Testis (tissue), 3 donors: ENCODE data around the gene PDCD11. TPM values are rescaled to one million over a fixed set of nuclear protein-coding genes. Genes with fewer than 3 reads are reported as not detected.

Experiments
- DNase-seq: peaks from one replicate; pipeline ENCODE4 v3.0.0-alpha.2; 2019
- H3K27ac ChIP-seq, 2 donors: fragments of 200-600 bp; sonication (generic); one replicate each; pipeline ENCODE4 v1.5.1; 2019
- H3K27me3 ChIP-seq: fragments of 200-600 bp; sonication (generic); one replicate; pipeline ENCODE4 v1.5.1; 2019
- H3K36me3 ChIP-seq: fragments of 200-600 bp; sonication (generic); one replicate; pipeline ENCODE4 v1.5.1; 2017; ENCODE audit warnings: low read depth; ENCODE audit errors: missing control alignments
- H3K4me1 ChIP-seq: fragments of 200-600 bp; sonication (generic); one replicate; pipeline ENCODE4 v1.5.1; 2019
- H3K4me3 ChIP-seq, 2 donors: fragments of 200-600 bp; sonication (generic); one replicate each; pipeline ENCODE4 v1.5.1; 2017 to 2019
- H3K9me3 ChIP-seq: fragments of 200-600 bp; sonication (generic); one replicate; pipeline ENCODE4 v1.5.1; 2017
- POLR2A ChIP-seq: fragments of 450-650 bp; IDR thresholded peaks from one replicate; pipeline ENCODE4 v1.6.1; 2017; ENCODE audit warnings: antibody characterized with exemption, mild to moderate bottlenecking, moderate library complexity
- WGBS, 2 donors: methylation state at CpG; one replicate each; pipeline ENCODE4 v1.1.5; 2018; 5-methylcytosine and 5-hydroxymethylcytosine counted together
- intact Hi-C: fragments of 100-400 bp; cut with DNase I; formaldehyde crosslinking; loops from one replicate; pipeline ENCODE4 v1.15.1; 2023; ENCODE audit warnings: low total_unique reads
- polyA plus RNA-seq: library from polyadenylated mRNA; stranded (reverse); fragments of 350-450 nt; fragmentation: Illumina TruSeq; extraction: RNeasy Lipid Tissue Mini Kit (QIAGEN cat#74804); gene quantifications from one replicate; pipeline ENCODE4 v1.2.3, GENCODE V29; 2014; ENCODE audit warnings: low read depth, low replicate concordance; ENCODE audit not compliant: insufficient read depth
- total RNA-seq, 2 donors: library from RNA; depleted of rRNA; stranded (reverse); fragments of >200 nt; gene quantifications; one replicate each; pipeline ENCODE4 v1.2.3, GENCODE V29; 2016
- TF ChIP-seq, protein P1 (sequence below), 3 experiments: fragments of 450-650 bp in 2 of 3; fragments of 200-600 bp in 1 of 3; sonication (generic) in 1 of 3; IDR thresholded peaks; one replicate each; pipeline ENCODE4 v1.5.1; 2016 to 2019; ENCODE audit warnings: antibody characterized with exemption in 3 of 3, mild to moderate bottlenecking in 2 of 3, moderate library complexity in 1 of 3

Gene PDCD11
- total and polyA plus RNA-seq, 3 donors from 2014 or later: 47.3 to 54.9 (median 50.7) TPM

DNA sequence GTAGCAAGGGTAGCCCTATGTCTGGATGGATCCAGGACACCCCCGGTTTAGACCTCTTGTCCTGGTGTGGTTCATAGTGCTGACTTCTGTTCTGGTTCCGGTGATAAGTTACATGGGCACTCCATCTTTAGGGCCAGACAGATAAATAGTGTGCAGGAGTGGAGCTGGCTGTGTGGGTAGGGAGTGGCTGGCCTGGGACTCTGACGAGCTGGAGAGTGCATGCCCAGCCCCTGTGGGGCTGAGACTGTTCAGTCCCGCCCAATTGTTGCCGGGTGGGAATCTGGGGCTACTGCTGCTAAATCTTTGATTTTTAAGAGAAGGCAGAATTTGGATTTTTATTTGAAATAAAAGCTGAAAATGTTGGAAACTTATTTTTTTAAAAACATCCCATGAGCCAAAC, 27.3 kb downstream of the PDCD11 start:
- WGBS, 2 donors: 81 to 89% methylated on average over 5 of the region's 5 CpGs
- TF ChIP-seq, protein P1, sequence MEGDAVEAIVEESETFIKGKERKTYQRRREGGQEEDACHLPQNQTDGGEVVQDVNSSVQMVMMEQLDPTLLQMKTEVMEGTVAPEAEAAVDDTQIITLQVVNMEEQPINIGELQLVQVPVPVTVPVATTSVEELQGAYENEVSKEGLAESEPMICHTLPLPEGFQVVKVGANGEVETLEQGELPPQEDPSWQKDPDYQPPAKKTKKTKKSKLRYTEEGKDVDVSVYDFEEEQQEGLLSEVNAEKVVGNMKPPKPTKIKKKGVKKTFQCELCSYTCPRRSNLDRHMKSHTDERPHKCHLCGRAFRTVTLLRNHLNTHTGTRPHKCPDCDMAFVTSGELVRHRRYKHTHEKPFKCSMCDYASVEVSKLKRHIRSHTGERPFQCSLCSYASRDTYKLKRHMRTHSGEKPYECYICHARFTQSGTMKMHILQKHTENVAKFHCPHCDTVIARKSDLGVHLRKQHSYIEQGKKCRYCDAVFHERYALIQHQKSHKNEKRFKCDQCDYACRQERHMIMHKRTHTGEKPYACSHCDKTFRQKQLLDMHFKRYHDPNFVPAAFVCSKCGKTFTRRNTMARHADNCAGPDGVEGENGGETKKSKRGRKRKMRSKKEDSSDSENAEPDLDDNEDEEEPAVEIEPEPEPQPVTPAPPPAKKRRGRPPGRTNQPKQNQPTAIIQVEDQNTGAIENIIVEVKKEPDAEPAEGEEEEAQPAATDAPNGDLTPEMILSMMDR (IDR thresholded peaks at IDR 0.05): no peak
- no peak for TF ChIP-seq POLR2A
- Histone ChIP-seq H3K4me1 (no peaks in the 10 kb centered on the region), H3K27ac (no peak overlapping the region), H3K36me3 (no peaks in the 10 kb centered on the region), H3K4me3 (no peak overlapping the region), H3K27me3 (no peaks in the 10 kb centered on the region), H3K9me3 (no peaks in the 10 kb centered on the region)
- intact Hi-C loops: no loop called here
- DNase-seq: no peak

DNA sequence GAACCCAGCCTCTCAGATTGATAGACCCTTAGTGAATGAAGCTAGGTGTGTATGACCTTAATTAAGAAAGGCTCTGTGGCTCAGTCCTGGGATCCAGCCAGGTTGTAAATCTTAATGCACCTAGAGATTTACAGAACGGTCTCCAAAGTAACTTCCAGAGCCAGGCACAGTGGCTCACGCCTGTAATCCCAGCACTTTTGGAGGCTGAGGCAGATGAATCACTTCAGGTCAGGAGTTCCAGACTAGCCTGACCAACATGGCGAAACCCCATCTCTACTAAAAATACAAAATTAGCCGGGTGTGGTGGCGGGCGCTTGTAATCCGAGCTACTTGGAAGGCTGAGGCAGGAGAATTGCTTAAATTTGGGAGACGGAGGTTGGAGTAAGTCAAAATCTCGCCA, 31.4 kb downstream of the PDCD11 start:
- Histone ChIP-seq H3K9me3 (no peaks in the 10 kb centered on the region), H3K27me3 (no peaks in the 10 kb centered on the region), H3K4me1 (peaks cover 6% of the 10 kb centered on the region), H3K4me3 (no peak overlapping the region), H3K36me3 (no peaks in the 10 kb centered on the region), H3K27ac (no peak overlapping the region)
- intact Hi-C loops: no loop called here
- DNase-seq: no peak
- TF ChIP-seq, protein P1 (IDR thresholded peaks at IDR 0.05): no peak
- TF ChIP-seq POLR2A: no peak
- 91 to 97% methylated on average over 9 of the region's 9 CpGs for WGBS, 2 donors

DNA sequence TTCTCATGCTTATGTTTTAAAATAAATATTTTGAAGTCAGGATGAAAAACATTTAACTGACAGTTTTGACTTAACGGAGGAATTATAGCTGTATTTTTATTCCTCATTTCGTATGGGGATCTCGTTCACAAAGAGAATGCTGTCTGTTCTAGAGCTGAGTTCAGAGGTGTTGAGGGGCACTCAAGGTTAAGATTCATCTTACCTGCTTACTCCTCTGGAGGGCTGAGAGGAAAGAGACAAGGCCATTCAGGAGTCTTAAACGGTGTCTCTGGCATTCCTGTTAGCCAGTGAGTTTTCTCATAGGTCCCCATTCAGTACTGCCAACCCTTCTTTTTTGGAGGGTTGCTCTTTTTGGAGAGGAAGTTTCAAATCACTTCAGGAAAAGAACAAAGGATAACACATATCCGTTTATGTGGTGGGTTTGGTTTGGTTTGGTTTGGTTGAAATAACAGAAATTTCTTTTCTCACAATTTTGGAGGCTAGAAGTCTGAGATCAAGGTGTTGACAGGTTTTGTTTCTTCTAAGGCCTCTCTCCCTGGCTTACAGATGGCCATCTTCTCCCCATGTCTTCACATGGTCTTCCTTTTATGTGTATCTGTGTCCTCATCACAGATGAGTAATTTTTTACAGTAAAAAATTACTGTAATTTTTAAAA, 32.7 kb downstream of the PDCD11 start:
- 72 to 77% methylated on average over 5 of the region's 5 CpGs for WGBS, 2 donors
- H3K4me1 ChIP-seq: peaks cover 13% of the 10 kb centered on the region
- H3K27me3 ChIP-seq: no peaks in the 10 kb centered on the region
- no peak overlapping the region for H3K27ac ChIP-seq
- intact Hi-C loops: no loop called here
- no peaks in the 10 kb centered on the region for H3K9me3 ChIP-seq
- no peaks in the 10 kb centered on the region for H3K36me3 ChIP-seq
- DNase-seq: no peak
- TF ChIP-seq, protein P1 (IDR thresholded peaks at IDR 0.05): no peak
- TF ChIP-seq POLR2A: no peak
- no peak overlapping the region for H3K4me3 ChIP-seq

DNA sequence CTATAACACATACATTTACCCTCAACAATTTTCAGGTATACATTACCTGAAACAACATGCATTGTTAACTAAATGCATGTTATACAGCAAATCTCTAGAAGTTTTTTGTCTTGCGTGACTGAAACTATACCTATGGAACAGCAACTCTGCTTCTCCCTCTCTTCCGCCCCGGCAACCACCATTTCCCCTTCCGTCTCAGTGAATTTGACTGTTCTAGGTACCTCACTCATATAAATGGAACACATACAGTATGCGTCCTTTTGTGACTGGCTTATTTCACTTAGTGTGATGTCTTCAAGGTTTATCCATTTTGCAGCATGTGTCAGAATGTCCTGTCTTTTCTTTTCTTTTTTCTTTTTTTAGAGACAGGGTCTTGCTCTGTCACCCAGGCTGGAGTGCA, 33.2 kb downstream of the PDCD11 start:
- no peaks in the 10 kb centered on the region for H3K36me3 ChIP-seq
- no peak for DNase-seq
- intact Hi-C loops: no loop called here
- WGBS, 2 donors: 93 to 97% methylated on average over 5 of the region's 5 CpGs
- no peak overlapping the region for H3K27ac ChIP-seq
- peaks cover 18% of the 10 kb centered on the region for H3K4me1 ChIP-seq
- TF ChIP-seq, protein P1 (IDR thresholded peaks at IDR 0.05): no peak
- TF ChIP-seq POLR2A: no peak
- H3K9me3 ChIP-seq: no peaks in the 10 kb centered on the region
- H3K27me3 ChIP-seq: no peaks in the 10 kb centered on the region
- no peak overlapping the region for H3K4me3 ChIP-seq

DNA sequence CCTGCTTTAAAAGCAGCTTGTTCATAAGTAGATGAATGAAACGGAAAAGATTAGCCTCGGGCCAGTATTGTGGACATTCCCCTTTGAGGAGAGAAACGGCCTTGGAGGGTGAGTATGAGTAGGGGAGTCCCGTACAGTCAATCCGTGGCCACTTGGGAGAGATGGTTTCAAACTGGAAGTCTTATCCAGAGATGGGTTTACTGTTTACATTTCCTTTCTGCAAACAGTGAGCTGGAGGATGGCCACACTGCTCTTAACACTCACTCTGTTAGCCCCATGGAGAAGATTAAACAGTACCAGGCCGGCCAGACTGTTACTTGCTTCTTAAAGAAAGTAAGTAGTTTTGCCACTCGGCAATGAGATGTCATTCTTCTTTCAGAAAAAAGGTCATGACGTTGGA, 35.5 kb downstream of the PDCD11 start:
- DNase-seq: no peak
- 50 to 55% methylated on average over 8 of the region's 8 CpGs for WGBS, 2 donors
- no peaks in the 10 kb centered on the region for H3K9me3 ChIP-seq
- no peaks in the 10 kb centered on the region for H3K36me3 ChIP-seq
- no peak overlapping the region for H3K4me3 ChIP-seq
- intact Hi-C loops: no loop called here
- H3K27ac ChIP-seq: no peak overlapping the region
- H3K27me3 ChIP-seq: no peaks in the 10 kb centered on the region
- TF ChIP-seq, protein P1 (IDR thresholded peaks at IDR 0.05): no peak
- no peak for TF ChIP-seq POLR2A
- H3K4me1 ChIP-seq: peaks cover 19% of the 10 kb centered on the region
